SK-N-SH (cell line): ENCODE results near the gene HAUS1. TPM values are rescaled to one million over a fixed set of nuclear protein-coding genes. Genes with fewer than 3 reads are reported as not detected.
A peak's percentile ranks its signal among the peaks of the same experiment; 100 is the strongest.

ENCODE experiments used
- CTCF ChIA-PET: fragments of 300-600, 350-600 bp; formaldehyde crosslinking; extraction: SDS; loops from one replicate; lab custom pipeline; 2021; lab: Yijun Ruan, JAX
- POLR2A ChIA-PET: fragments of 350-600 bp; sonication (Branson Sonifier 250); formaldehyde crosslinking; extraction: SDS; loops from one replicate; lab custom pipeline; 2020; ENCODE audit warnings: antibody characterized with exemption, inconsistent platforms; lab: Yijun Ruan, JAX
- DNase-seq: peaks from one replicate; pipeline ENCODE4 v3.0.0; 2012
- H2AFZ ChIP-seq: fragments of 200-600 bp; sonication (generic); 2 replicates; pipeline ENCODE4 v1.8.1; 2016; ENCODE audit warnings: antibody characterized with exemption, mild to moderate bottlenecking, low read depth
- H3F3A ChIP-seq: fragments of 200-600 bp; sonication (generic); replicated peaks from 2 replicates; pipeline ENCODE3; 2016; ENCODE audit warnings: antibody characterized with exemption, mild to moderate bottlenecking; ENCODE audit not compliant: insufficient read depth
- H3K27ac ChIP-seq, 2 experiments: fragments of 200-500 bp in 1 of 2; fragments of 200-600 bp in 1 of 2; sonication (Bioruptor generic) in 1 of 2; sonication (generic), shearing (Covaris generic) in 1 of 2; 2 replicates each; pipeline versions ENCODE4 v1.5.1 to v1.6.1; 2014 to 2016; ENCODE audit warnings: low read depth in 2 of 2, inconsistent platforms in 1 of 2, low read length in 1 of 2, mild to moderate bottlenecking in 1 of 2, mixed read lengths in 1 of 2
- H3K27me3 ChIP-seq: fragments of 200-600 bp; sonication (generic), shearing (Covaris generic); 2 replicates; pipeline ENCODE4 v1.6.1; 2016; ENCODE audit warnings: mixed run types; ENCODE audit not compliant: insufficient read depth
- H3K36me3 ChIP-seq, 2 experiments: fragments of 200-500 bp in 1 of 2; fragments of 200-600 bp in 1 of 2; sonication (Bioruptor generic) in 1 of 2; sonication (generic) in 1 of 2; replicated peaks in 1 of 2; 2 replicates each; pipeline versions ENCODE3 to v1.5.1; 2014 to 2016; ENCODE audit warnings: low read length in 1 of 2, mild to moderate bottlenecking in 1 of 2; ENCODE audit not compliant: insufficient read depth in 2 of 2, control insufficient read depth in 1 of 2
- H3K4me1 ChIP-seq, 2 experiments: fragments of 200-500 bp in 1 of 2; fragments of 200-600 bp in 1 of 2; sonication (Bioruptor generic) in 1 of 2; sonication (generic), shearing (Covaris generic) in 1 of 2; 2 replicates each; pipeline versions ENCODE4 v1.5.1 to v1.6.1; 2014 to 2016; ENCODE audit warnings: low read depth in 1 of 2, low read length in 1 of 2, mixed run types in 1 of 2; ENCODE audit not compliant: insufficient read depth in 2 of 2, control insufficient read depth in 1 of 2
- H3K4me2 ChIP-seq: fragments of 200-600 bp; sonication (generic), shearing (Covaris generic); 2 replicates; pipeline ENCODE4 v1.6.1; 2017; ENCODE audit warnings: mixed run types
- H3K4me3 ChIP-seq, 2 experiments: fragments of 200-500 bp in 1 of 2; fragments of 200-600 bp in 1 of 2; sonication (Bioruptor generic) in 1 of 2; sonication (generic), shearing (Covaris generic) in 1 of 2; 2 replicates each; pipeline versions ENCODE4 v1.5.1 to v1.8.1; 2014 to 2016; ENCODE audit warnings: low read depth in 2 of 2, inconsistent platforms in 1 of 2, low read length in 1 of 2, mild to moderate bottlenecking in 1 of 2, mixed read lengths in 1 of 2, moderate library complexity in 1 of 2
- H3K79me2 ChIP-seq: fragments of 200-600 bp; sonication (generic); 2 replicates; pipeline ENCODE4 v1.8.1; 2017; ENCODE audit warnings: mild to moderate bottlenecking; ENCODE audit not compliant: insufficient read depth
- H3K9ac ChIP-seq: fragments of 200-600 bp; sonication (generic); 2 replicates; pipeline ENCODE4 v1.6.1; 2017; ENCODE audit warnings: mixed run types
- H3K9me2 ChIP-seq: fragments of 200-600 bp; sonication (generic); 2 replicates; pipeline ENCODE4 v1.6.1; 2017; ENCODE audit warnings: mixed run types
- H3K9me3 ChIP-seq: fragments of 200-600 bp; sonication (generic); 2 replicates; pipeline ENCODE4 v1.6.1; 2017; ENCODE audit warnings: mixed run types, mild to moderate bottlenecking, moderate library complexity
- H4K20me1 ChIP-seq: fragments of 200-600 bp; sonication (generic); 2 replicates; pipeline ENCODE4 v1.6.1; 2017; ENCODE audit warnings: mild to moderate bottlenecking, mixed run types; ENCODE audit not compliant: insufficient read depth
- CHD2 ChIP-seq: fragments of 150-350 bp; IDR thresholded peaks from 2 replicates; pipeline ENCODE4 v1.6.1; 2018; ENCODE audit warnings: low read length; ENCODE audit not compliant: partially characterized antibody
- ELF1 ChIP-seq: IDR thresholded peaks from 2 replicates; pipeline ENCODE4 v1.4.0; 2012
- EP300 ChIP-seq, 2 experiments: IDR thresholded peaks; 2 replicates each; pipeline versions ENCODE4 v1.4.0 to v1.6.1; 2012; ENCODE audit warnings: borderline replicate concordance in 1 of 2, low read depth in 1 of 2, low read length in 1 of 2
- EZH2phosphoT487 ChIP-seq: fragments of 200-600 bp; sonication (generic); IDR thresholded peaks from 2 replicates; pipeline ENCODE4 v1.6.1; 2017; ENCODE audit warnings: low read depth, mixed run types, mild to moderate bottlenecking, antibody characterized with exemption, moderate library complexity, borderline replicate concordance
- FOSL2 ChIP-seq: IDR thresholded peaks from 2 replicates; pipeline ENCODE4 v1.4.0; 2012; ENCODE audit warnings: low read depth, mild to moderate bottlenecking, moderate library complexity, borderline replicate concordance
- FOXJ3 ChIP-seq: sonication (generic); formaldehyde crosslinking; IDR thresholded peaks from 2 replicates; pipeline ENCODE4 v1.5.1; 2020; ENCODE audit warnings: mild to moderate bottlenecking, missing genetic modification reagents
- GABPA ChIP-seq: IDR thresholded peaks from 2 replicates; pipeline ENCODE4 v1.4.0; 2012; ENCODE audit warnings: low read depth, mild to moderate bottlenecking
- GATA2 ChIP-seq: sonication (generic); formaldehyde crosslinking; IDR thresholded peaks from 2 replicates; pipeline ENCODE4 v1.5.0; 2020; ENCODE audit warnings: mild to moderate bottlenecking, missing genetic modification reagents
- JUND ChIP-seq: IDR thresholded peaks from 2 replicates; pipeline ENCODE4 v1.4.0; 2012
- MAX ChIP-seq: IDR thresholded peaks from 2 replicates; pipeline ENCODE4 v1.4.0; 2012; ENCODE audit warnings: low read depth
- MEF2A ChIP-seq: IDR thresholded peaks from 2 replicates; pipeline ENCODE4 v1.4.0; 2012; ENCODE audit warnings: low read depth, borderline replicate concordance
- NFIC ChIP-seq: IDR thresholded peaks from 2 replicates; pipeline ENCODE4 v1.4.0; 2012; ENCODE audit warnings: borderline replicate concordance
- PBX3 ChIP-seq: IDR thresholded peaks from 2 replicates; pipeline ENCODE4; 2012
- POLR2AphosphoS5 ChIP-seq: IDR thresholded peaks from 2 replicates; pipeline ENCODE4 v1.6.1; 2012; ENCODE audit warnings: low read depth, low read length
- RAD21 ChIP-seq: IDR thresholded peaks from 2 replicates; pipeline ENCODE4 v1.6.1; 2012; ENCODE audit warnings: mild to moderate bottlenecking, low read length
- RCOR1 ChIP-seq: fragments of 150-350 bp; IDR thresholded peaks from 2 replicates; pipeline ENCODE4 v1.6.1; 2017; ENCODE audit warnings: antibody characterized with exemption, low read length
- RFX5 ChIP-seq: IDR thresholded peaks from 2 replicates; pipeline ENCODE4 v1.6.1; 2012; ENCODE audit warnings: mild to moderate bottlenecking, improper control_type of control experiment, low read length
- RXRA ChIP-seq: IDR thresholded peaks from 2 replicates; pipeline ENCODE4 v1.4.0; 2012; ENCODE audit warnings: low read depth, mild to moderate bottlenecking, borderline replicate concordance
- SIN3A ChIP-seq: IDR thresholded peaks from 2 replicates; pipeline ENCODE4 v1.6.1; 2012; ENCODE audit warnings: low read depth, mild to moderate bottlenecking, low read length, moderate library complexity, borderline replicate concordance
- SMC3 ChIP-seq: IDR thresholded peaks from 2 replicates; pipeline ENCODE4 v1.6.1; 2012; ENCODE audit warnings: low read depth, low read length, improper control_type of control experiment
- TAF1 ChIP-seq: IDR thresholded peaks from 2 replicates; pipeline ENCODE4 v1.6.1; 2012; ENCODE audit warnings: low read depth, mild to moderate bottlenecking, low read length, moderate library complexity, borderline replicate concordance
- TCF12 ChIP-seq: IDR thresholded peaks from 2 replicates; pipeline ENCODE4 v1.4.0; 2012
- TEAD4 ChIP-seq: IDR thresholded peaks from 2 replicates; pipeline ENCODE4 v1.4.0; 2012; ENCODE audit warnings: mild to moderate bottlenecking, borderline replicate concordance; ENCODE audit not compliant: insufficient read depth
- YY1 ChIP-seq: IDR thresholded peaks from 2 replicates; pipeline ENCODE4 v1.4.0; 2012; ENCODE audit warnings: low read depth, mild to moderate bottlenecking
- WGBS: methylation state at CpG from one replicate; pipeline ENCODE4 v1.1.6; 2017; ENCODE audit warnings: low lambda C conversion rate; 5-methylcytosine and 5-hydroxymethylcytosine counted together
- polyA plus RNA-seq, 3 experiments: library from polyadenylated mRNA; depleted of rRNA; stranded (reverse); fragments of >200 nt; gene quantifications; 2 replicates each; pipeline ENCODE4 v1.2.3, GENCODE V29; 2012
- TF ChIP-seq, protein P1 (sequence below): fragments of 200-600 bp; sonication (generic); IDR thresholded peaks from 2 replicates; pipeline ENCODE4 v1.6.1; 2017; ENCODE audit warnings: antibody characterized with exemption, mild to moderate bottlenecking, moderate library complexity
- TF ChIP-seq, protein P2 (sequence below): IDR thresholded peaks from 2 replicates; pipeline ENCODE4 v1.4.0; 2012; ENCODE audit warnings: low read depth, borderline replicate concordance
- TF ChIP-seq, protein P3 (sequence below): fragments of 150-350 bp; IDR thresholded peaks from 2 replicates; pipeline ENCODE4 v1.6.1; 2016; ENCODE audit warnings: mild to moderate bottlenecking, low read depth, low read length

Gene HAUS1
- polyA plus RNA-seq, 1 of the 3 experiments (the other 2 are of a cell fraction), result 55.2 TPM

DNA sequence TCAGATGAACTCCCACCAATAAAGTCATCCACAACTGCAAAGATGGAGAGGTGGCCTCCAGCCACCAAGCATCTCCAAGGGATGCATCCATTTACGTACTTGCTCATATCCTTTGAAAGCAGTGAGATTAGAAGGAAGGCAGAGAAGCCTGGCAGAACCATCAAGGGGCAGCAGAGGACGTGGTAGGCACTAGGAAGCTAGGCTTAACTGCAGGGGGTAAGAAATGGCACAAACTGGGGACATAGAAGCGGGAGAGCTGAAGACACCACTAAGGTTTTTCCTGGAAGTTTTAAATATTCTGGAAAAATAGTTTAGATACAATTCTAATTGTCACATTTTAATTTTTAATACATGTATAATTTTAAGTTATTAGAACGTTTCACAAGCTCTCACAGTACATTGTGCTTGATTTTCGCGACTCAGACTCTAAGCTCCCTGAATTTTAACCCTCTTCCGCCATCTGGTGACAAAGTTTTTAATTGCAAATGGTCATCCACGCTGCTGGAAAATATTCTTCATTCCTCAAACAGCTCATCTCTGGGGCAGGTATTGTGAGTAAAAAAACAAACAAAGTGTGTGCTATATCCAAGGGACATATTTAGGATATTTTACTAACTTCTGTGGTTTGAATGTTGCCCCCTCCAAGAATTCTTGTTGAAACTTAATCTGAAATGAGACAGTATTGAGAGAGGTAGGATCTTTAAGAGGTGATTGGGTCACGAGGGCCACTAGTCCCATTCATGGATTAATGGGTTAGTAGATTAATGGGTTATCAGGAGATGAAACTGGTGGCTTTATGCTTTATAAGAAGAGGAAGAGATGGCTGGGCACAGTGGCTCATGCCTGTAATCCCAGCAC, 30.5 kb upstream of the HAUS1 start:
- peak; percentile 57 for DNase-seq
- Histone ChIP-seq H3K9ac (no peak overlapping the region), H3F3A (peaks cover 35% of the 10 kb centered on the region), H3K9me3 (no peaks in the 10 kb centered on the region), H3K79me2 (peaks cover 9% of the 10 kb centered on the region; the same call in 1 of the 2 replicates), H3K4me3 (no peak overlapping the region), H4K20me1 (no peaks in the 10 kb centered on the region), H3K4me1 (peaks cover 0 to 9% of the 10 kb centered on the region in 2 experiments; a peak in 1 of 4 replicates), H3K4me2 (no peak overlapping the region), H3K27me3 (no peaks in the 10 kb centered on the region), H3K27ac (no peak overlapping the region), H3K9me2 (no peaks in the 10 kb centered on the region), H2AFZ (no peak overlapping the region), H3K36me3 (peaks cover 3 to 16% of the 10 kb centered on the region in 2 experiments)
- ChIA-PET POLR2A (interaction anchor here (1.1 kb wide), 1 partner anchor 408 kb away, joined by 3 read pairs; no protein-coding TSS in a partner anchor), CTCF (interaction anchor here (0.7 to 3.3 kb wide), 40 partner anchors 9 to 585 kb away, joined by 3 to 30 read pairs (median 4); partner anchors contain the start of gene ATP5F1A)
- WGBS, result 36% methylated on average over 8 of the region's 9 CpGs
- no peak for TF ChIP-seq CHD2
- TF ChIP-seq SIN3A, result no peak
- TF ChIP-seq TEAD4, result no peak
- no peak for TF ChIP-seq TAF1
- peak; percentile 67 for TF ChIP-seq SMC3
- TF ChIP-seq, protein P1, sequence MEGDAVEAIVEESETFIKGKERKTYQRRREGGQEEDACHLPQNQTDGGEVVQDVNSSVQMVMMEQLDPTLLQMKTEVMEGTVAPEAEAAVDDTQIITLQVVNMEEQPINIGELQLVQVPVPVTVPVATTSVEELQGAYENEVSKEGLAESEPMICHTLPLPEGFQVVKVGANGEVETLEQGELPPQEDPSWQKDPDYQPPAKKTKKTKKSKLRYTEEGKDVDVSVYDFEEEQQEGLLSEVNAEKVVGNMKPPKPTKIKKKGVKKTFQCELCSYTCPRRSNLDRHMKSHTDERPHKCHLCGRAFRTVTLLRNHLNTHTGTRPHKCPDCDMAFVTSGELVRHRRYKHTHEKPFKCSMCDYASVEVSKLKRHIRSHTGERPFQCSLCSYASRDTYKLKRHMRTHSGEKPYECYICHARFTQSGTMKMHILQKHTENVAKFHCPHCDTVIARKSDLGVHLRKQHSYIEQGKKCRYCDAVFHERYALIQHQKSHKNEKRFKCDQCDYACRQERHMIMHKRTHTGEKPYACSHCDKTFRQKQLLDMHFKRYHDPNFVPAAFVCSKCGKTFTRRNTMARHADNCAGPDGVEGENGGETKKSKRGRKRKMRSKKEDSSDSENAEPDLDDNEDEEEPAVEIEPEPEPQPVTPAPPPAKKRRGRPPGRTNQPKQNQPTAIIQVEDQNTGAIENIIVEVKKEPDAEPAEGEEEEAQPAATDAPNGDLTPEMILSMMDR, result peak; percentile 73
- no peak for TF ChIP-seq JUND
- TF ChIP-seq MAX, result no peak
- TF ChIP-seq, protein P2, sequence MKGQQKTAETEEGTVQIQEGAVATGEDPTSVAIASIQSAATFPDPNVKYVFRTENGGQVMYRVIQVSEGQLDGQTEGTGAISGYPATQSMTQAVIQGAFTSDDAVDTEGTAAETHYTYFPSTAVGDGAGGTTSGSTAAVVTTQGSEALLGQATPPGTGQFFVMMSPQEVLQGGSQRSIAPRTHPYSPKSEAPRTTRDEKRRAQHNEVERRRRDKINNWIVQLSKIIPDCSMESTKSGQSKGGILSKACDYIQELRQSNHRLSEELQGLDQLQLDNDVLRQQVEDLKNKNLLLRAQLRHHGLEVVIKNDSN, result no peak
- no peak for TF ChIP-seq POLR2AphosphoS5
- no peak for TF ChIP-seq ELF1
- TF ChIP-seq YY1, result no peak
- TF ChIP-seq RAD21, result peak; percentile 88
- no peak for TF ChIP-seq GATA2 (CRISPR knock-in tag)
- TF ChIP-seq RXRA, result no peak; the same call in 1 of the 2 replicates
- no peak for TF ChIP-seq TCF12
- no peak for TF ChIP-seq EZH2phosphoT487
- TF ChIP-seq RFX5, result 0 out of 2 replicates have a peak, but pooled peaks have one; percentile 37
- TF ChIP-seq FOSL2, result peak; percentile 18; the same call in 1 of the 2 replicates
- TF ChIP-seq EP300 (IDR thresholded peaks at IDR 0.05; ENCODE audit: borderline replicate concordance in 1 of 2, low read depth in 1 of 2, low read length in 1 of 2), result no peak
- TF ChIP-seq NFIC, result no peak
- TF ChIP-seq MEF2A, result no peak
- no peak for TF ChIP-seq RCOR1
- no peak for TF ChIP-seq FOXJ3 (CRISPR knock-in tag)
- TF ChIP-seq, protein P3, sequence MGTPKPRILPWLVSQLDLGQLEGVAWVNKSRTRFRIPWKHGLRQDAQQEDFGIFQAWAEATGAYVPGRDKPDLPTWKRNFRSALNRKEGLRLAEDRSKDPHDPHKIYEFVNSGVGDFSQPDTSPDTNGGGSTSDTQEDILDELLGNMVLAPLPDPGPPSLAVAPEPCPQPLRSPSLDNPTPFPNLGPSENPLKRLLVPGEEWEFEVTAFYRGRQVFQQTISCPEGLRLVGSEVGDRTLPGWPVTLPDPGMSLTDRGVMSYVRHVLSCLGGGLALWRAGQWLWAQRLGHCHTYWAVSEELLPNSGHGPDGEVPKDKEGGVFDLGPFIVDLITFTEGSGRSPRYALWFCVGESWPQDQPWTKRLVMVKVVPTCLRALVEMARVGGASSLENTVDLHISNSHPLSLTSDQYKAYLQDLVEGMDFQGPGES, result no peak
- TF ChIP-seq PBX3, result no peak
- TF ChIP-seq GABPA, result no peak
